WTC11 (cell line): Measurements from ENCODE around the gene SPP1. TPM values are rescaled to one million over a fixed set of nuclear protein-coding genes. Genes with fewer than 3 reads are reported as not detected.
"Not testable (repeated sequence)": the region's sequence is repeated elsewhere in the genome, so short reads cannot be mapped to it uniquely, and the experiment has no call there.

Experiments used
- ATAC-seq: fragments of 200-7000 bp; cut with Tn5 transposase; 2 replicates; pipeline ENCODE4 v1.10.0; 2021; ENCODE audit warnings: mild to moderate bottlenecking, moderate library complexity
- CTCF ChIA-PET: fragments of 300-600 bp; sonication (Branson Sonifier 250); formaldehyde crosslinking; loops from one replicate; lab custom pipeline; 2021; ENCODE audit warnings: antibody characterized with exemption; lab: Charles Lee
- POLR2A ChIA-PET: fragments of 350-600 bp; sonication (Branson Sonifier 250); formaldehyde crosslinking; loops from one replicate; lab custom pipeline; 2021; ENCODE audit warnings: antibody characterized with exemption; lab: Charles Lee
- DNase-seq: peaks from one replicate; pipeline ENCODE4 v3.0.0; 2021; ENCODE audit warnings: low spot score
- H3K27ac Mint-ChIP-seq: 2 replicates; pipeline ENCODE4 v1.8.0; 2021; ENCODE audit warnings: mixed read lengths
- H3K27me3 Mint-ChIP-seq: 2 replicates; pipeline ENCODE4 v1.8.0; 2021; ENCODE audit warnings: low read depth, mild to moderate bottlenecking, moderate library complexity, mixed read lengths
- H3K36me3 Mint-ChIP-seq: 2 replicates; pipeline ENCODE4 v1.8.0; 2021; ENCODE audit warnings: mixed read lengths
- H3K4me1 Mint-ChIP-seq: 2 replicates; pipeline ENCODE4 v1.8.0; 2022; ENCODE audit warnings: mixed read lengths
- H3K4me3 Mint-ChIP-seq: 2 replicates; pipeline ENCODE4 v1.8.0; 2021; ENCODE audit warnings: mild to moderate bottlenecking, moderate library complexity, mixed read lengths
- H3K9me3 Mint-ChIP-seq: 2 replicates; pipeline ENCODE4 v1.8.0; 2021; ENCODE audit warnings: mixed read lengths
- CBFB ChIP-seq: sonication (generic); formaldehyde crosslinking; IDR thresholded peaks from 2 replicates; pipeline ENCODE4 v1.8.1; 2022; ENCODE audit warnings: mild to moderate bottlenecking, low read depth, missing genetic modification reagents
- EMX1 ChIP-seq: fragments of 250-450 bp; sonication (Bioruptor Pico); IDR thresholded peaks from 2 replicates; pipeline ENCODE4 v1.8.0; 2021; ENCODE audit warnings: mild to moderate bottlenecking
- FOXP1 ChIP-seq: sonication (generic); formaldehyde crosslinking; IDR thresholded peaks from 2 replicates; pipeline ENCODE4 v1.8.0; 2022; ENCODE audit warnings: missing genetic modification reagents, mild to moderate bottlenecking, moderate library complexity, borderline replicate concordance
- IRF2 ChIP-seq: sonication (generic); formaldehyde crosslinking; IDR thresholded peaks from 2 replicates; pipeline ENCODE4 v1.8.0; 2022; ENCODE audit warnings: low read depth, missing genetic modification reagents, borderline replicate concordance
- JAZF1 ChIP-seq: fragments of 250-450 bp; sonication (Bioruptor Pico); IDR thresholded peaks from 2 replicates; pipeline ENCODE4 v1.9.0; 2021; ENCODE audit warnings: moderate library complexity, mild to moderate bottlenecking, inconsistent platforms
- KAT7 ChIP-seq: sonication (generic); formaldehyde crosslinking; IDR thresholded peaks from 2 replicates; pipeline ENCODE4 v1.8.1; 2023; ENCODE audit warnings: missing genetic modification reagents, mild to moderate bottlenecking, borderline replicate concordance
- NFE2L1 ChIP-seq: sonication (generic); formaldehyde crosslinking; IDR thresholded peaks from 2 replicates; pipeline ENCODE4 v1.8.1; 2023; ENCODE audit warnings: missing genetic modification reagents
- NFYB ChIP-seq: sonication (generic); formaldehyde crosslinking; conservative IDR thresholded peaks from 2 replicates; pipeline ENCODE4 v1.8.0; 2022; ENCODE audit warnings: low read depth, missing genetic modification reagents
- NR2C2 ChIP-seq: sonication (generic); formaldehyde crosslinking; IDR thresholded peaks from 2 replicates; pipeline ENCODE4 v1.8.0; 2022; ENCODE audit warnings: mild to moderate bottlenecking, missing genetic modification reagents
- SOX15 ChIP-seq: fragments of 250-450 bp; sonication (Bioruptor Pico); IDR thresholded peaks from 2 replicates; pipeline ENCODE4 v1.9.0; 2021; ENCODE audit warnings: mild to moderate bottlenecking
- TP53 ChIP-seq: sonication (generic); formaldehyde crosslinking; IDR thresholded peaks from 2 replicates; pipeline ENCODE4 v1.8.1; 2023; ENCODE audit warnings: mild to moderate bottlenecking, missing genetic modification reagents
- ZNF121 ChIP-seq: sonication (generic); formaldehyde crosslinking; IDR thresholded peaks from 2 replicates; pipeline ENCODE4 v1.8.0; 2023; ENCODE audit warnings: missing genetic modification reagents
- ZNF232 ChIP-seq: sonication (generic); formaldehyde crosslinking; IDR thresholded peaks from 2 replicates; pipeline ENCODE4 v1.8.0; 2022; ENCODE audit warnings: mild to moderate bottlenecking, missing genetic modification reagents
- ZNF263 ChIP-seq: sonication (generic); formaldehyde crosslinking; IDR thresholded peaks from 2 replicates; pipeline ENCODE4 v1.8.1; 2022; ENCODE audit warnings: low read depth, mild to moderate bottlenecking, moderate library complexity, missing genetic modification reagents
- total RNA-seq: library from RNA; stranded (reverse); gene quantifications from 3 replicates; pipeline ENCODE4 v1.2.3, GENCODE V29; 2021
- TF ChIP-seq, protein P1 (sequence below): fragments of 250-450 bp; sonication (Bioruptor Pico); IDR thresholded peaks from 2 replicates; pipeline ENCODE4 v2.1.2; 2022; ENCODE audit warnings: mild to moderate bottlenecking, moderate library complexity
- TF ChIP-seq, protein P2 (sequence below): sonication (generic); formaldehyde crosslinking; IDR thresholded peaks from 2 replicates; pipeline ENCODE4 v1.8.0; 2023; ENCODE audit warnings: missing genetic modification reagents
- TF ChIP-seq, protein P3 (sequence below): fragments of 200-600 bp; IDR thresholded peaks from 2 replicates; pipeline ENCODE4 v1.8.0; 2022; ENCODE audit warnings: antibody characterized with exemption
- TF ChIP-seq, protein P4 (sequence below): sonication (generic); formaldehyde crosslinking; IDR thresholded peaks from 2 replicates; pipeline ENCODE4 v1.8.0; 2022; ENCODE audit warnings: mild to moderate bottlenecking, missing genetic modification reagents

The SPP1 gene
- total RNA-seq, 1 experiment from 2014 or later: 56.6 TPM

DNA sequence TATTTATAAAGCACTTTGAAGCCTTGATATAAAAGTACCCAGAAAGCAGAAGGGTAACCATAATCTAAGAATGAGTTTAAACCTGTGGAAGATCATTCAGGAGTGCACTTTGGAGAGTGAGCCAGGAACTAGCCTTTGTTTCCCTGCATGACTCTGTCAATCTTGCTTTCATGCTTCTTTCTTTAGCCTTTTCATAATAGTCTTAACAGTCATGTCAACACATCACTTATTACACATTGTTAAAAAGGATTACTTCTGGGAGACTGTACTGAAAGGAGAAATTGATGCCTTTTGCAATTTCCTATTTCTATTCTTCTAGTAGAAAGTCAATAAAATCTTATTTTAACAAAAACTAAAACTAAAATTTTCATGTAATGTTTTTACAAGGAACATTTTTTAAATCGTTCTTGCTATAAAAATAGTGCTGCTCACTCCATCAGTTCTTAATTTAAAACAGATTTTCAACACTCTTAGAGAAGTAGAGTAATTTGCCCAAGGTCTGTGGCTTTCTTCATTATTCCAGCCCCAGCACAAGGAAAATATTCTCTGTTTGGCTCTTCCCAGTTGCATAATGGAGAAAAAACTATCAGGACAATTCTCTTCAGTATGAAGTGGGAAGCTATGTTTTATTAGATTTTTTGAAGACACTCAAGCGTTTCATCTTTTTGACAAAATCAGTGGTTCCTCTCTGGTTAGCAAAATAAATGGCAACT is 35.4 kb upstream of the SPP1 start (continued):
- TF ChIP-seq, protein P1, sequence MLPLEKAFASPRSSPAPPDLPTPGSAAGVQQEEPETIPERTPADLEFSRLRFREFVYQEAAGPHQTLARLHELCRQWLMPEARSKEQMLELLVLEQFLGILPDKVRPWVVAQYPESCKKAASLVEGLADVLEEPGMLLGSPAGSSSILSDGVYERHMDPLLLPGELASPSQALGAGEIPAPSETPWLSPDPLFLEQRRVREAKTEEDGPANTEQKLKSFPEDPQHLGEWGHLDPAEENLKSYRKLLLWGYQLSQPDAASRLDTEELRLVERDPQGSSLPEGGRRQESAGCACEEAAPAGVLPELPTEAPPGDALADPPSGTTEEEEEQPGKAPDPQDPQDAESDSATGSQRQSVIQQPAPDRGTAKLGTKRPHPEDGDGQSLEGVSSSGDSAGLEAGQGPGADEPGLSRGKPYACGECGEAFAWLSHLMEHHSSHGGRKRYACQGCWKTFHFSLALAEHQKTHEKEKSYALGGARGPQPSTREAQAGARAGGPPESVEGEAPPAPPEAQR (CRISPR knock-in tag): no peak
- no peak for TF ChIP-seq CBFB (CRISPR knock-in tag)
- TF ChIP-seq IRF2 (CRISPR knock-in tag): no peak

DNA sequence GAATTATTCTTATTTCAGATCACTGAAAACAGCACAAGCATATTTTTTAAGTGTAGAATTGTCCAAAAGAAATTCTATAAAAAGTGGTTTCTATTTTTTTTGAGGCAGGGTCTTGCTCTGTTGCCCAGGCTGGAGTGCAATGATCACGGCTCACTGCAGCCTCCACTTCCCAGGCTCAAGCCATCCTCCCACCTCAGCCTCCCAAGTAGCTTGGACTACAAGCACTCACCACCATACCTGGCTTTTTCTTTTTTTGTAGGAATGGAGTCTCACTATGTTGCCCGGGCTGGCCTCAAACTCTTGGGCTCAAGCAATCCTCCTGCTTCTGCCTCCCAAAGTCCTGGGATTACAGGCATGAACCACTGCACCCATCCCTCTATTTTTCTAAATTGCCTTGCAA is 34.7 kb upstream of the SPP1 start:
- not testable (repeated sequence) for DNase-seq, H3K27ac Mint-ChIP-seq
- peaks cover 13% of the 10 kb centered on the region for H3K9me3 Mint-ChIP-seq
- TF ChIP-seq ZNF121: peak; percentile 89
- TF ChIP-seq, all 79 proteins: peak for 1; not testable (repeated sequence) for 78
- H3K4me1 Mint-ChIP-seq: peaks cover 25% of the 10 kb centered on the region
- CTCF ChIA-PET, H3K27me3 Mint-ChIP-seq, H3K4me3 Mint-ChIP-seq, ATAC-seq: not testable (repeated sequence)
- H3K36me3 Mint-ChIP-seq: peaks cover 25% of the 10 kb centered on the region
- POLR2A ChIA-PET: interaction anchor here (0.7 kb wide), 1 partner anchor 330 kb away, joined by 8 read pairs; no protein-coding TSS in a partner anchor

DNA sequence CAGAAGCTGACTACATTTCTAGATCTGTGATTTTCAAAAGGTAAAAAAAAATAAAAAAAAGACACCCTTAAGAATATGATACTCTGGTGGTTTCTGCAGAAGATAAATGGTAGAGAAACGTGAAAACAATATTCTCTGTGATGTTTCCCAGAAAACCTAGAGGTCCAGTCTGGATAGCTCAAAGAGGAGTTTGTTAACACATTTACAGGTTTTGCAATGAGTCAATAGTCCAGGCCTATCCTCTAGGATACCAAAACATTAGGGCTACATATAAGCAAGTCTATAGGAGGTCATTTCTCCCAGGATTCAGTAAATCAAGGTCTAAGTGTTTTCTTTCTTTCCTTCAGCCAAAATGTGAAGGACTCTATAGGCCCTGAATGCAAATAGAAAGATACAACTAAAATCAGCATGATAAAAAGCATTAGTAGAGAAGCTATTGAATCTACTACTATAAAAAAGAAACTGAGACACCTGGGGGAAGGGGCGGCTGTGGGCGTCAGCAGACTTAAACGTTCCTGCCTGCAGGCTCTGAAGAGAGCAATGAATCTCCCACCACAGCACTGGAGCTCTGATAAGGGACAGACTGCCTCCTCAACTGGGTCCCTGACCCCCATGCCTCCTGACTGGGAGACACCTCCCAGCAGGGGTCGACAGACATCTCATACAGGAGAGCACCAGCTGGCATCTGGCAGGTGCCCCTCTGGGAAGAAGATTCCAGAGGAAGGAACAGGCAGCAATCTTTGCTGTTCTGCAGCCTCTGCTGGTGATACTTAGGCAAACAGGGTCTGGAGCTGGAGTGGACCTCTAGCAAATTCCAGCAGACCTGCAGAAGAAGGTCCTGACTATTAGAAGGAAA is 33.7 kb upstream of the SPP1 start:
- peaks cover 13% of the 10 kb centered on the region for H3K9me3 Mint-ChIP-seq
- H3K36me3 Mint-ChIP-seq: peaks cover 20% of the 10 kb centered on the region
- H3K27ac Mint-ChIP-seq: peak overlapping the region; percentile 44; the same call in 1 of the 2 replicates
- TF ChIP-seq ZNF263 (CRISPR knock-in tag) (no peak), EMX1 (CRISPR knock-in tag) (no peak), NR2C2 (CRISPR knock-in tag) (no peak), KAT7 (CRISPR knock-in tag) (no peak), FOXP1 (CRISPR knock-in tag) (no peak), TP53 (no peak), ZNF232 (CRISPR knock-in tag) (no peak)
- TF ChIP-seq, protein P2, sequence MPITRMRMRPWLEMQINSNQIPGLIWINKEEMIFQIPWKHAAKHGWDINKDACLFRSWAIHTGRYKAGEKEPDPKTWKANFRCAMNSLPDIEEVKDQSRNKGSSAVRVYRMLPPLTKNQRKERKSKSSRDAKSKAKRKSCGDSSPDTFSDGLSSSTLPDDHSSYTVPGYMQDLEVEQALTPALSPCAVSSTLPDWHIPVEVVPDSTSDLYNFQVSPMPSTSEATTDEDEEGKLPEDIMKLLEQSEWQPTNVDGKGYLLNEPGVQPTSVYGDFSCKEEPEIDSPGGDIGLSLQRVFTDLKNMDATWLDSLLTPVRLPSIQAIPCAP: no peak
- TF ChIP-seq, protein P3, sequence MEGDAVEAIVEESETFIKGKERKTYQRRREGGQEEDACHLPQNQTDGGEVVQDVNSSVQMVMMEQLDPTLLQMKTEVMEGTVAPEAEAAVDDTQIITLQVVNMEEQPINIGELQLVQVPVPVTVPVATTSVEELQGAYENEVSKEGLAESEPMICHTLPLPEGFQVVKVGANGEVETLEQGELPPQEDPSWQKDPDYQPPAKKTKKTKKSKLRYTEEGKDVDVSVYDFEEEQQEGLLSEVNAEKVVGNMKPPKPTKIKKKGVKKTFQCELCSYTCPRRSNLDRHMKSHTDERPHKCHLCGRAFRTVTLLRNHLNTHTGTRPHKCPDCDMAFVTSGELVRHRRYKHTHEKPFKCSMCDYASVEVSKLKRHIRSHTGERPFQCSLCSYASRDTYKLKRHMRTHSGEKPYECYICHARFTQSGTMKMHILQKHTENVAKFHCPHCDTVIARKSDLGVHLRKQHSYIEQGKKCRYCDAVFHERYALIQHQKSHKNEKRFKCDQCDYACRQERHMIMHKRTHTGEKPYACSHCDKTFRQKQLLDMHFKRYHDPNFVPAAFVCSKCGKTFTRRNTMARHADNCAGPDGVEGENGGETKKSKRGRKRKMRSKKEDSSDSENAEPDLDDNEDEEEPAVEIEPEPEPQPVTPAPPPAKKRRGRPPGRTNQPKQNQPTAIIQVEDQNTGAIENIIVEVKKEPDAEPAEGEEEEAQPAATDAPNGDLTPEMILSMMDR: no peak
- ChIA-PET CTCF (no interaction called here), POLR2A (no interaction called here)
- peaks cover 22% of the 10 kb centered on the region for H3K4me1 Mint-ChIP-seq
- H3K27me3 Mint-ChIP-seq: peaks cover 10% of the 10 kb centered on the region
- DNase-seq: no peak
- peak overlapping the region; percentile 1; the same call in 1 of the 2 replicates for H3K4me3 Mint-ChIP-seq
- peak; percentile 70 for ATAC-seq

DNA sequence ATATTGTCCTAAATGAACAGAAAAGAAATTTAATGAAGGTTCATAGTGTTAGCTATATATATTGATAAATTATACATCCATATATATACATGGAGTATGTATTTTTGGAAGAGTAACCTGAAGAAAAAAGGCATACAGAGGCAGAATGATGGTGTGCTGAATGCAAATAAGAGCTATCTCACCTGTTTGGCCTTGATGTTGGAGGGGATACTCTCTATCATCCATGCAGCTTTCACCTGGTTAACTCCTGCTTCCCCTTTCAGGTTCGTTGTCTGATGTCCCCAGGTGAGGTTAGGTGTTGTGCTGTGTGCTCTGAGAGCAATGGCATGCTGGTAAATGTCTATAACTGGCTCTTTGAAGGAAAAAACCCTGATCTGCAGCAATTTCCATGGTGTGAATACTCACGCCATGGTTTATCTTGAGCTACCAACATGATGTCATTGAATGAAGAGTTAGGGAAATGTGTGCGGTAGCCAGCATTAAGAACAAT is 31.8 kb upstream of the SPP1 start:
- H3K4me3 Mint-ChIP-seq: no peak overlapping the region
- H3K36me3 Mint-ChIP-seq: peaks cover 17% of the 10 kb centered on the region
- CTCF ChIA-PET: interaction anchor here (1.2 kb wide), 1 partner anchor 30 kb away, joined by 5 read pairs; no protein-coding TSS in a partner anchor
- H3K9me3 Mint-ChIP-seq: peaks cover 13% of the 10 kb centered on the region
- POLR2A ChIA-PET: no interaction called here
- DNase-seq: no peak
- ATAC-seq: no peak
- peaks cover 22% of the 10 kb centered on the region for H3K4me1 Mint-ChIP-seq
- H3K27me3 Mint-ChIP-seq: peaks cover 7% of the 10 kb centered on the region; the same call in 1 of the 2 replicates
- no peak overlapping the region for H3K27ac Mint-ChIP-seq
- TF ChIP-seq CBFB (CRISPR knock-in tag) (no peak), SOX15 (CRISPR knock-in tag) (no peak), JAZF1 (CRISPR knock-in tag) (no peak), NFYB (CRISPR knock-in tag) (no peak), NFE2L1 (CRISPR knock-in tag) (no peak)
- TF ChIP-seq, protein P4, sequence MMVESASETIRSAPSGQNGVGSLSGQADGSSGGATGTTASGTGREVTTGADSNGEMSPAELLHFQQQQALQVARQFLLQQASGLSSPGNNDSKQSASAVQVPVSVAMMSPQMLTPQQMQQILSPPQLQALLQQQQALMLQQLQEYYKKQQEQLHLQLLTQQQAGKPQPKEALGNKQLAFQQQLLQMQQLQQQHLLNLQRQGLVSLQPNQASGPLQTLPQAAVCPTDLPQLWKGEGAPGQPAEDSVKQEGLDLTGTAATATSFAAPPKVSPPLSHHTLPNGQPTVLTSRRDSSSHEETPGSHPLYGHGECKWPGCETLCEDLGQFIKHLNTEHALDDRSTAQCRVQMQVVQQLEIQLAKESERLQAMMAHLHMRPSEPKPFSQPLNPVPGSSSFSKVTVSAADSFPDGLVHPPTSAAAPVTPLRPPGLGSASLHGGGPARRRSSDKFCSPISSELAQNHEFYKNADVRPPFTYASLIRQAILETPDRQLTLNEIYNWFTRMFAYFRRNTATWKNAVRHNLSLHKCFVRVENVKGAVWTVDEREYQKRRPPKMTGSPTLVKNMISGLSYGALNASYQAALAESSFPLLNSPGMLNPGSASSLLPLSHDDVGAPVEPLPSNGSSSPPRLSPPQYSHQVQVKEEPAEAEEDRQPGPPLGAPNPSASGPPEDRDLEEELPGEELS: no peak
